Measurements from ENCODE around the gene TREML1.

- TF ChIP-seq, protein P1, sequence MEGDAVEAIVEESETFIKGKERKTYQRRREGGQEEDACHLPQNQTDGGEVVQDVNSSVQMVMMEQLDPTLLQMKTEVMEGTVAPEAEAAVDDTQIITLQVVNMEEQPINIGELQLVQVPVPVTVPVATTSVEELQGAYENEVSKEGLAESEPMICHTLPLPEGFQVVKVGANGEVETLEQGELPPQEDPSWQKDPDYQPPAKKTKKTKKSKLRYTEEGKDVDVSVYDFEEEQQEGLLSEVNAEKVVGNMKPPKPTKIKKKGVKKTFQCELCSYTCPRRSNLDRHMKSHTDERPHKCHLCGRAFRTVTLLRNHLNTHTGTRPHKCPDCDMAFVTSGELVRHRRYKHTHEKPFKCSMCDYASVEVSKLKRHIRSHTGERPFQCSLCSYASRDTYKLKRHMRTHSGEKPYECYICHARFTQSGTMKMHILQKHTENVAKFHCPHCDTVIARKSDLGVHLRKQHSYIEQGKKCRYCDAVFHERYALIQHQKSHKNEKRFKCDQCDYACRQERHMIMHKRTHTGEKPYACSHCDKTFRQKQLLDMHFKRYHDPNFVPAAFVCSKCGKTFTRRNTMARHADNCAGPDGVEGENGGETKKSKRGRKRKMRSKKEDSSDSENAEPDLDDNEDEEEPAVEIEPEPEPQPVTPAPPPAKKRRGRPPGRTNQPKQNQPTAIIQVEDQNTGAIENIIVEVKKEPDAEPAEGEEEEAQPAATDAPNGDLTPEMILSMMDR (IDR thresholded peaks at IDR 0.05; ENCODE audit: control extremely low read depth in 1 of 3, insufficient read depth in 1 of 3, low read depth in 1 of 3, low read length in 3 of 3): no peak
- TF ChIP-seq EP300 (IDR thresholded peaks at IDR 0.05; ENCODE audit: borderline replicate concordance in 1 of 2, low read depth in 2 of 2, low read length in 2 of 2): no peak
- TF ChIP-seq MAX (IDR thresholded peaks at IDR 0.05): no peak
- TF ChIP-seq POLR2AphosphoS5 (IDR thresholded peaks at IDR 0.05; ENCODE audit: low read depth, low read length): no peak
- TF ChIP-seq JUN (IDR thresholded peaks at IDR 0.05; ENCODE audit: low read depth, low read length): no peak
- TF ChIP-seq POLR2A (IDR thresholded peaks at IDR 0.05; ENCODE audit: control extremely low read depth in 1 of 2, low read depth in 2 of 2, low read length in 2 of 2): no peak
- no peak for TF ChIP-seq SRF (IDR thresholded peaks at IDR 0.05; ENCODE audit: low read depth, low read length)
Measured at GRCh38 chr6:41103847-41104246, 50.3 kb downstream of the TREML1 start.
